CD8-positive, alpha-beta memory T cell (primary cell): ENCODE measurements around the gene SOX4. TPM values are rescaled to one million over a fixed set of nuclear protein-coding genes. Genes with fewer than 3 reads are reported as not detected.

Source experiments
- CTCF ChIA-PET: fragments of 350-600 bp; sonication (Branson Sonifier 250); formaldehyde crosslinking; loops from one replicate; lab custom pipeline; 2021; ENCODE audit warnings: antibody characterized with exemption; lab: Charles Lee
- POLR2A ChIA-PET: fragments of 350-600 bp; sonication (Branson Sonifier 250); formaldehyde crosslinking; loops from one replicate; lab custom pipeline; 2021; ENCODE audit warnings: antibody characterized with exemption; lab: Charles Lee
- DNase-seq, 5 donors: peaks; one replicate each; pipeline versions ENCODE4 v3.0.0 to v3.0.0-alpha.2; 2020 to 2022; ENCODE audit warnings: mixed read lengths in 1 of 5
- H3K27ac ChIP-seq: one replicate; pipeline ENCODE4 v1.7.0; 2013; ENCODE audit warnings: low read depth, mild to moderate bottlenecking, low read length, moderate library complexity
- H3K27me3 ChIP-seq: 2 replicates; pipeline ENCODE4 v1.7.0; 2013; ENCODE audit warnings: low read length, mild to moderate bottlenecking; ENCODE audit not compliant: insufficient read depth, poor library complexity, severe bottlenecking
- H3K36me3 ChIP-seq: 2 replicates; pipeline ENCODE4 v1.7.0; 2013; ENCODE audit warnings: mild to moderate bottlenecking, low read length, moderate library complexity; ENCODE audit not compliant: insufficient read depth
- H3K4me1 ChIP-seq: 2 replicates; pipeline ENCODE4 v1.7.0; 2013; ENCODE audit warnings: mild to moderate bottlenecking, low read length, moderate library complexity; ENCODE audit not compliant: insufficient read depth
- H3K4me3 ChIP-seq: 2 replicates; pipeline ENCODE4 v1.7.0; 2013; ENCODE audit warnings: mild to moderate bottlenecking, low read length
- H3K9me3 ChIP-seq: 2 replicates; pipeline ENCODE4 v1.7.0; 2013; ENCODE audit warnings: mild to moderate bottlenecking, low read length
- H3K27ac Mint-ChIP-seq, 8 donors: one replicate each; pipeline ENCODE4 v1.8.0; 2020 to 2021; ENCODE audit warnings: mixed read lengths in 8 of 8, mild to moderate bottlenecking in 6 of 8, inconsistent platforms in 3 of 8, moderate library complexity in 3 of 8
- H3K27me3 Mint-ChIP-seq, 2 donors: one replicate each; pipeline ENCODE4 v1.8.0; 2020 to 2021; ENCODE audit warnings: mixed read lengths in 2 of 2, mild to moderate bottlenecking in 1 of 2, moderate library complexity in 1 of 2
- H3K36me3 Mint-ChIP-seq, 3 donors: one replicate each; pipeline ENCODE4 v1.8.0; 2020 to 2021; ENCODE audit warnings: mixed read lengths in 3 of 3, inconsistent platforms in 1 of 3, mild to moderate bottlenecking in 1 of 3
- H3K4me1 Mint-ChIP-seq, 3 donors: one replicate each; pipeline ENCODE4 v1.8.0; 2020 to 2021; ENCODE audit warnings: mixed read lengths in 3 of 3, inconsistent platforms in 1 of 3, mild to moderate bottlenecking in 1 of 3
- H3K4me3 Mint-ChIP-seq, 7 donors: one replicate each; pipeline ENCODE4 v1.8.0; 2020 to 2021; ENCODE audit warnings: mixed read lengths in 7 of 7, mild to moderate bottlenecking in 6 of 7, moderate library complexity in 4 of 7, inconsistent platforms in 2 of 7
- H3K9me3 Mint-ChIP-seq, 5 donors: one replicate each; pipeline ENCODE4 v1.8.0; 2020 to 2022; ENCODE audit warnings: mixed read lengths in 5 of 5, mild to moderate bottlenecking in 3 of 5, moderate library complexity in 2 of 5, inconsistent platforms in 1 of 5
- polyA plus RNA-seq: library from polyadenylated mRNA; unstranded; fragments of 300-500 nt; fragmentation: Illumina TruSeq; gene quantifications from one replicate; pipeline ENCODE4 v1.2.3, GENCODE V29; 2021
- total RNA-seq, 2 experiments: library from RNA; stranded (reverse); gene quantifications; one replicate each; pipeline ENCODE4 v1.2.3, GENCODE V29; 2021

Gene SOX4
- total and polyA plus RNA-seq, 3 experiments from 2014 or later: 0.37 to 0.66 (median 0.60) TPM

DNA sequence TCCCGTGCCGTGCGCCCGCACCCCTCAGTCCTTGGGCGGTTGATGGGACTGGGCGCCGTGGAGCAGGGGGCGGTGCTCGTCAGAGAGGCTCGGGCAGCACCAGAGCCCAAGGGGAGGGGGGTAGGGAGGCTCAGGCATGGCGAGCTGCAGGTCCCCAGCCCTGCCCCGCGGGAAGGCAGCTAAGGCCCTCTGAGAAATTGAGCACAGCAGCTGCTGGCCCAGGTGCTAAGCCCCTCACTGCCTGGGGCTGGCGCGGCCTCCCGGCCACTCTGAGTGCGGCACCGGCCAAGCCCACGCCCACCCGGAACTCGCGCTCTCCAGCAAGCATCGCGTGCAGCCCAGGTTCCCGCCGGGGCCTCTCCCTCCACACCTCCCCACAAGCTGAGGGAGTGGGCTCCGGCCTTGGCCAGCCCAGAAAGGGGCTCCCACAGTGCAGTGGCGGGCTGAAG lies 16.4 kb downstream of the SOX4 start:
- Mint-ChIP-seq H3K27me3 (peaks cover 11 to 22% of the 10 kb centered on the region in 2 donors), H3K4me3 (no peak overlapping the region), H3K27ac (no peak overlapping the region), H3K36me3 (no peaks in the 10 kb centered on the region), H3K4me1 (no peaks in the 10 kb centered on the region), H3K9me3 (no peaks in the 10 kb centered on the region)
- Histone ChIP-seq H3K36me3 (no peaks in the 10 kb centered on the region), H3K9me3 (no peaks in the 10 kb centered on the region), H3K4me1 (no peaks in the 10 kb centered on the region), H3K27ac (no peak overlapping the region), H3K4me3 (no peak overlapping the region), H3K27me3 (no peaks in the 10 kb centered on the region)
- POLR2A ChIA-PET: no interaction called here
- no peak for DNase-seq
- CTCF ChIA-PET: interaction anchor here (1.3 kb wide), 1 partner anchor 17 kb away, joined by 4 read pairs; the partner anchor contains the start of gene SOX4

DNA sequence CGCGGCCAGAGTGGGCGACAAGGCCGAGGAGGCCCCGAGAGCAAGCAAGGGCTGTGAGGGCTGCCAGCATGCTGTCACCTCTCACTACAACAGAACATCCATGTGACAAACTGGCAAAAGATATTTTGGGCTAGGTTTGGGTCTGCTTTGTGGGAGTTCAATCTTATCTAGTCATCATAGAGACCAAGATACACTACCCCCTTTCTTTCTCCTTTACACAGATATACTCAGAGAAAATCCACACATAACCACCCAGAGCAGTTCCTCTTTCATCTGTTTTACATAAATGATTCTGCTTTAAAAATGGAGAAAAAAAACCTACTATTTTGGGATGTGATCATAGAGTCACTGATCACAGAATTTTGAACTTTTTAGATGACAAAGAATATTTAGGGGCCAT lies 16.8 kb downstream of the SOX4 start:
- no peak overlapping the region for H3K27ac Mint-ChIP-seq
- no peaks in the 10 kb centered on the region for H3K36me3 Mint-ChIP-seq
- no peaks in the 10 kb centered on the region for H3K4me1 Mint-ChIP-seq
- H3K36me3 ChIP-seq: no peaks in the 10 kb centered on the region
- H3K27ac ChIP-seq: no peak overlapping the region
- no peaks in the 10 kb centered on the region for H3K9me3 Mint-ChIP-seq
- peaks cover 11 to 20% of the 10 kb centered on the region in 2 donors for H3K27me3 Mint-ChIP-seq
- H3K4me3 Mint-ChIP-seq: no peak overlapping the region
- CTCF ChIA-PET: interaction anchor here (1.3 kb wide), 1 partner anchor 17 kb away, joined by 4 read pairs; the partner anchor contains the start of gene SOX4
- no peak overlapping the region for H3K4me3 ChIP-seq
- POLR2A ChIA-PET: no interaction called here
- H3K27me3 ChIP-seq: no peaks in the 10 kb centered on the region
- H3K4me1 ChIP-seq: no peaks in the 10 kb centered on the region
- no peak for DNase-seq
- no peaks in the 10 kb centered on the region for H3K9me3 ChIP-seq

DNA sequence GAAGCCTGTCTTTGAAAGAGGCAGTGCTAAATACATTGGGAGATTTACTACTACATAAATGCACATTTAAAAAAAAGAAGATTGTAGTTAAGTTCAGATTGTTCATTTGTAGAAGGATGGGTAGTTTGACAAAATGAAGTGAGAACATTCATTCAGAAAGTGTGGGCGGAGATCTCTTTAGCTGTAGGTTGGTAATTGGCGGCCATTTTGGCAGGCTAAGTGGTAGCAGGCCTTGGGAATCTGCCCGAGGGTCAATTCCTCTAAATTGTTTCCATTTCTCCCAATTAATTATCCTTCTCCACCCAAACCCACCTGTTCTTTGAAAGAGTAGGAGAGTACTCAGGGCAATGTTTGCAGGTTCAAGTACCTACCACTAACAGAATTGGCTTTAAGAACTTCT lies 17.9 kb downstream of the SOX4 start:
- Mint-ChIP-seq H3K4me1 (no peaks in the 10 kb centered on the region), H3K27me3 (peaks cover 14 to 25% of the 10 kb centered on the region in 2 donors)

DNA sequence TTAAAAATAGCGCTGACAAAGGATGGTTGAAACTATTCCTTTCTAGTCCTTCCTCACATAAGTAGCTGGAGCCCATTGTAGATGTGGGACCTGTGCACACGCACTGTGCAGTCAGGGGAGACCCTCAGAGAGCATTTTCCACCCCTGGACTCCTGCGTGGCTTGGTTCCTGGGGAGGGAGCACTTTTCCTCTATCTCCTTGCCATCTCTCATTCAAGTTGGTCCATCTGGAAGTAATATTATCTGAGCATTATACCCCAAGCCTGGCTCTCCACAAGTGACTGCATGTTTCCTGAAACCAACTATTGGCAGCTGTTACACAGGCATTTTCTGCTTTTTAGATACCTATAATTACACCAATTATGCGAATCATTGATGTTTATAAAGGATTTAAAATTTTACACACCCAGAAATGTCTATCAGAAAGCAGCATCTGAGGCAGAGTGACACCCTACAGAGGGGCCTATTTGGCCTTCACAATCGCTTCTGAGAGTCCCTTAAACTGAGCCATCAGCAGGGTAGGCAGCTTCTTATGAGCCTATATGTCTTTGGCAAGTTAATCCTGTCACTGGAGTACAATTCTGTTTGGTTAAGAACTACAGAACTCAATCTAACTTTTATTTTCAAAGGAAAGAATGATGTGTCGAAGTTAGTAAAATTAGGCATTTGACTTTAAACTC lies 18.7 kb downstream of the SOX4 start:
- ChIA-PET POLR2A (no interaction called here), CTCF (no interaction called here)
- Mint-ChIP-seq H3K4me3 (no peak overlapping the region), H3K4me1 (no peaks in the 10 kb centered on the region), H3K36me3 (no peaks in the 10 kb centered on the region), H3K27ac (no peak overlapping the region), H3K27me3 (peaks cover 14 to 23% of the 10 kb centered on the region in 2 donors), H3K9me3 (peaks cover 0 to 4% (median 0%) of the 10 kb centered on the region in 5 donors)
- H3K27me3 ChIP-seq: no peaks in the 10 kb centered on the region
- no peak overlapping the region for H3K4me3 ChIP-seq
- H3K9me3 ChIP-seq: no peaks in the 10 kb centered on the region
- H3K27ac ChIP-seq: no peak overlapping the region
- H3K36me3 ChIP-seq: no peaks in the 10 kb centered on the region
- H3K4me1 ChIP-seq: no peaks in the 10 kb centered on the region
- no peak for DNase-seq

More for the DNA sequence above, 17.9 kb downstream of the SOX4 start:
- H3K4me1 ChIP-seq: no peaks in the 10 kb centered on the region
- H3K9me3 ChIP-seq: no peaks in the 10 kb centered on the region
- no peaks in the 10 kb centered on the region for H3K36me3 ChIP-seq
- POLR2A ChIA-PET: no interaction called here
- H3K9me3 Mint-ChIP-seq: peaks cover 0 to 4% (median 0%) of the 10 kb centered on the region in 5 donors
- no peak for DNase-seq
- H3K27ac ChIP-seq: no peak overlapping the region
- no peaks in the 10 kb centered on the region for H3K27me3 ChIP-seq
- no peak overlapping the region for H3K4me3 ChIP-seq
- H3K36me3 Mint-ChIP-seq: no peaks in the 10 kb centered on the region
- no peak overlapping the region for H3K4me3 Mint-ChIP-seq
- no peak overlapping the region for H3K27ac Mint-ChIP-seq
- CTCF ChIA-PET: no interaction called here

DNA sequence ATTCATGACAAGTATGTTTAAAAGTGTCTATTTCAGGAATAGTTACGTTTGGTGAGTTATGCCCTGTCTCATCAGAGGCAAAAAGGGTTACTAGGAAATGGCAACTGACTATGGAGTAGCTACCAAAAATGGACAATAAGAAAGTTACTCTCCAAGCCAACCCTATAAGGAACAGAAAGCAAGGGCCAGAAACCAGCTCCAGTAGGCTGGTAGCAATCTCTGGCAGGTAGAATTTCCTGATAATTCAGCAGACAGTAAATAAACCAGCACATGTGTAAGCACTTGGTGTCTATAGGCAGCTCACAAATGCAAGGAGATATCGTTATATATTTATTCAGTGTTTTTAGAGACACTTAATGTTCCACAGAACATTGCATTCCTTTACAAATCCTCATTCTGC lies 20.3 kb downstream of the SOX4 start:
- ChIA-PET CTCF (no interaction called here), POLR2A (no interaction called here)
- Mint-ChIP-seq H3K4me3 (no peak overlapping the region), H3K27ac (no peak overlapping the region), H3K4me1 (no peaks in the 10 kb centered on the region), H3K9me3 (peaks cover 0 to 4% (median 0%) of the 10 kb centered on the region in 5 donors), H3K36me3 (no peaks in the 10 kb centered on the region), H3K27me3 (peaks cover 10 to 23% of the 10 kb centered on the region in 2 donors)
- no peaks in the 10 kb centered on the region for H3K36me3 ChIP-seq
- DNase-seq: no peak
- H3K4me1 ChIP-seq: no peaks in the 10 kb centered on the region
- no peaks in the 10 kb centered on the region for H3K9me3 ChIP-seq
- H3K27ac ChIP-seq: no peak overlapping the region
- H3K27me3 ChIP-seq: no peaks in the 10 kb centered on the region
- no peak overlapping the region for H3K4me3 ChIP-seq

DNA sequence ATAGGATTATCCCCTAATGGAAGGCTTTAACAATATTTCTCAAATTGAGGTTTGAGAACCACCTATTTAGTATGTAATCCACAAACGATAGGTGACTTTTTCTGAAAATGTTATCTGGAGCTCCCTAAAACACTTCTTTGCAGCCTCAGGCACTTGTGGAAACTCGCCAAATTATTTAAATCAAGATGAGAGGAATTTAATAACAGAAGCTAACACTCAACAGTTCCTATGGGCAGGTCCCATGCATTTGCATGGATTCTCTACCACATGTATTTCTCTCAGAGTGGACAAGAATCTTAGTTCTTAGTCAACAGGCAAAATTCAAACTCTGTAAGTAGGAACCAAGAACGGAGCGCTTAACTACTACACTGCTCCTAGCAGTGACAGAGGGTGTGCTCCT lies 20.7 kb downstream of the SOX4 start:
- Mint-ChIP-seq H3K27ac (no peak overlapping the region), H3K36me3 (no peaks in the 10 kb centered on the region), H3K27me3 (peaks cover 10 to 23% of the 10 kb centered on the region in 2 donors), H3K9me3 (peaks cover 0 to 4% (median 0%) of the 10 kb centered on the region in 5 donors), H3K4me1 (no peaks in the 10 kb centered on the region), H3K4me3 (no peak overlapping the region)
- ChIA-PET CTCF (no interaction called here), POLR2A (no interaction called here)
- Histone ChIP-seq H3K27me3 (no peaks in the 10 kb centered on the region), H3K4me1 (no peaks in the 10 kb centered on the region), H3K27ac (no peak overlapping the region), H3K4me3 (no peak overlapping the region), H3K9me3 (no peaks in the 10 kb centered on the region), H3K36me3 (no peaks in the 10 kb centered on the region)
- DNase-seq: no peak

DNA sequence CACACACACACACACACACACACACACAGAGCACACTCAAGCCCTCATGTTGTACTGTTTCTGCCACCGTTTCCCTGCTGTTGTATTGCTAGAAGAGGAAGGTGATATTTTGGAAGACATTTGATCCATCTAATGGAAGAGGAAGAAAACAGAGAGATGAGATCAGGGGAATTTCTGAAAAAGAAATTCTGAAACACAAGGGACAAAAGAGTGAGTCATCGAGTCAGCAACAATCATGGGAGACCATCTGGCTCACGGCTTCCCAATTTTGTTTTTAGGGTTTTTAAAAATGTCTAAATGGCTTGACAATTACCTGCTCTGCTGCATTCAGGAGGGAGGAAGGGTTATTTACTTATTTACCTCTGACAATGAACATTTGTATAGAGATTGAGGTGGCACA lies 22.0 kb downstream of the SOX4 start:
- peaks cover 0 to 4% (median 0%) of the 10 kb centered on the region in 5 donors for H3K9me3 Mint-ChIP-seq
- no peaks in the 10 kb centered on the region for H3K36me3 Mint-ChIP-seq
- no peak overlapping the region for H3K4me3 ChIP-seq
- ChIA-PET POLR2A (no interaction called here), CTCF (no interaction called here)
- DNase-seq: no peak
- H3K4me3 Mint-ChIP-seq: no peak overlapping the region
- no peaks in the 10 kb centered on the region for H3K4me1 Mint-ChIP-seq
- no peaks in the 10 kb centered on the region for H3K36me3 ChIP-seq
- H3K27me3 ChIP-seq: no peaks in the 10 kb centered on the region
- H3K4me1 ChIP-seq: no peaks in the 10 kb centered on the region
- H3K27ac ChIP-seq: no peak overlapping the region
- no peaks in the 10 kb centered on the region for H3K9me3 ChIP-seq
- no peak overlapping the region for H3K27ac Mint-ChIP-seq
- H3K27me3 Mint-ChIP-seq: peaks cover 11 to 23% of the 10 kb centered on the region in 2 donors

DNA sequence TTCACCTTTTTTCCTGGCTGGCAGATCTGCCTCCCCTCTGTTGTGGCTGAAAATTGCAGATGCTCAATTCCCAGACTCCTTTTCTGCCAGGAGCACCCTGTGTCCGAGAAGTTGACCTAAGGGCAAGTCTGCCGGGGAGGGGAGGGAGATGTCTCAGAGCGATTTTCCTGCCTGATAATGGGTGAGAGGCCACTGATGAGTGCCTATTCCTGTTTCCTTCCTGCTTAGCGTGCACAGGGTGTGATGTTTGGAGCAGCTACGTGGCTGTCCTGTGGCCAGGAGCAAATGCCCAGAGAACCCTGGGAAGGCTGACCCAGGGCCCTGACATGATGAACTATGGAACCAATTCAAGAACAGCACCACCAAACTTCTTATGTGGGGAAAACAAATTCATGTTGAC lies 22.5 kb downstream of the SOX4 start:
- Histone ChIP-seq H3K36me3 (no peaks in the 10 kb centered on the region), H3K27me3 (no peaks in the 10 kb centered on the region), H3K4me1 (no peaks in the 10 kb centered on the region), H3K4me3 (no peak overlapping the region), H3K27ac (no peak overlapping the region), H3K9me3 (no peaks in the 10 kb centered on the region)
- no peak for DNase-seq
- Mint-ChIP-seq H3K9me3 (peaks cover 0 to 4% (median 0%) of the 10 kb centered on the region in 5 donors), H3K27ac (no peak overlapping the region), H3K4me3 (no peak overlapping the region), H3K36me3 (no peaks in the 10 kb centered on the region), H3K4me1 (no peaks in the 10 kb centered on the region), H3K27me3 (peaks cover 11 to 23% of the 10 kb centered on the region in 2 donors)
- ChIA-PET POLR2A (no interaction called here), CTCF (no interaction called here)
